ENCODE results near the gene TDRD10. TPM values are rescaled to one million over a fixed set of nuclear protein-coding genes. Genes with fewer than 3 reads are reported as not detected.

TDRD10 gene
- total and polyA plus RNA-seq, 2 experiments from 2014 or later, result 0.29 TPM; not detected in 1

DNA sequence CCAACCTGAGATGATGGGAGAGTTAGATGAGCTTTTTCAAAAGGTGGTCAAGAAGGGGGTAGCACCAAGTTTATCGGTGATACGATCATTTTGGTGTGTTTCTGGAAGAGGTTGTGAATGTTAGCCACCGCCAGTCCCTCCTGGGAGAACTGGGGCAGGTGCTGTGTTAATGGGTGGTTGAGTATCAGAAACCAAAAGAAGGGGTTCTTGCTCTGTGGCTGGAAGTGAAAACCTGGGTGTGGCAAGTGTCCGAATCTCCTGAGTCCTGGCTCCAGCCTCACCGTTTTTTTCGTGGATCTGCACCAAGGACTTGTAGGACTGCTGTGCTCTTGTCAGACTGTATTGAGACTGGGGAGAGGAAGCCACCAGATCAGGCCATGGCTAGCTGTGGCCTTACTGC is 48.6 kb downstream of the TDRD10 start:
- H3K4me1 Mint-ChIP-seq, result peaks cover 3% of the 10 kb centered on the region; the same call in 2 of the 3 replicates
- no peaks in the 10 kb centered on the region for H3K4me1 ChIP-seq (ENCODE audit: insufficient read depth)
- peaks cover 67% of the 10 kb centered on the region for H3K36me3 Mint-ChIP-seq (ENCODE audit: low read depth)
- H3K79me2 ChIP-seq (replicated peaks; ENCODE audit: insufficient read depth), result peaks cover 3% of the 10 kb centered on the region
- no peak overlapping the region for H3K27ac ChIP-seq (ENCODE audit: low read depth)
- 0 out of 2 replicates have a peak, but pooled peaks cover 11% of the 10 kb centered on the region for H3F3A ChIP-seq (replicated peaks; ENCODE audit: low read depth)
- H3K4me3 Mint-ChIP-seq, result no peak overlapping the region
- H3K27ac Mint-ChIP-seq, result no peak overlapping the region
- no peak overlapping the region for H2AFZ ChIP-seq
- TF ChIP-seq, protein P1, sequence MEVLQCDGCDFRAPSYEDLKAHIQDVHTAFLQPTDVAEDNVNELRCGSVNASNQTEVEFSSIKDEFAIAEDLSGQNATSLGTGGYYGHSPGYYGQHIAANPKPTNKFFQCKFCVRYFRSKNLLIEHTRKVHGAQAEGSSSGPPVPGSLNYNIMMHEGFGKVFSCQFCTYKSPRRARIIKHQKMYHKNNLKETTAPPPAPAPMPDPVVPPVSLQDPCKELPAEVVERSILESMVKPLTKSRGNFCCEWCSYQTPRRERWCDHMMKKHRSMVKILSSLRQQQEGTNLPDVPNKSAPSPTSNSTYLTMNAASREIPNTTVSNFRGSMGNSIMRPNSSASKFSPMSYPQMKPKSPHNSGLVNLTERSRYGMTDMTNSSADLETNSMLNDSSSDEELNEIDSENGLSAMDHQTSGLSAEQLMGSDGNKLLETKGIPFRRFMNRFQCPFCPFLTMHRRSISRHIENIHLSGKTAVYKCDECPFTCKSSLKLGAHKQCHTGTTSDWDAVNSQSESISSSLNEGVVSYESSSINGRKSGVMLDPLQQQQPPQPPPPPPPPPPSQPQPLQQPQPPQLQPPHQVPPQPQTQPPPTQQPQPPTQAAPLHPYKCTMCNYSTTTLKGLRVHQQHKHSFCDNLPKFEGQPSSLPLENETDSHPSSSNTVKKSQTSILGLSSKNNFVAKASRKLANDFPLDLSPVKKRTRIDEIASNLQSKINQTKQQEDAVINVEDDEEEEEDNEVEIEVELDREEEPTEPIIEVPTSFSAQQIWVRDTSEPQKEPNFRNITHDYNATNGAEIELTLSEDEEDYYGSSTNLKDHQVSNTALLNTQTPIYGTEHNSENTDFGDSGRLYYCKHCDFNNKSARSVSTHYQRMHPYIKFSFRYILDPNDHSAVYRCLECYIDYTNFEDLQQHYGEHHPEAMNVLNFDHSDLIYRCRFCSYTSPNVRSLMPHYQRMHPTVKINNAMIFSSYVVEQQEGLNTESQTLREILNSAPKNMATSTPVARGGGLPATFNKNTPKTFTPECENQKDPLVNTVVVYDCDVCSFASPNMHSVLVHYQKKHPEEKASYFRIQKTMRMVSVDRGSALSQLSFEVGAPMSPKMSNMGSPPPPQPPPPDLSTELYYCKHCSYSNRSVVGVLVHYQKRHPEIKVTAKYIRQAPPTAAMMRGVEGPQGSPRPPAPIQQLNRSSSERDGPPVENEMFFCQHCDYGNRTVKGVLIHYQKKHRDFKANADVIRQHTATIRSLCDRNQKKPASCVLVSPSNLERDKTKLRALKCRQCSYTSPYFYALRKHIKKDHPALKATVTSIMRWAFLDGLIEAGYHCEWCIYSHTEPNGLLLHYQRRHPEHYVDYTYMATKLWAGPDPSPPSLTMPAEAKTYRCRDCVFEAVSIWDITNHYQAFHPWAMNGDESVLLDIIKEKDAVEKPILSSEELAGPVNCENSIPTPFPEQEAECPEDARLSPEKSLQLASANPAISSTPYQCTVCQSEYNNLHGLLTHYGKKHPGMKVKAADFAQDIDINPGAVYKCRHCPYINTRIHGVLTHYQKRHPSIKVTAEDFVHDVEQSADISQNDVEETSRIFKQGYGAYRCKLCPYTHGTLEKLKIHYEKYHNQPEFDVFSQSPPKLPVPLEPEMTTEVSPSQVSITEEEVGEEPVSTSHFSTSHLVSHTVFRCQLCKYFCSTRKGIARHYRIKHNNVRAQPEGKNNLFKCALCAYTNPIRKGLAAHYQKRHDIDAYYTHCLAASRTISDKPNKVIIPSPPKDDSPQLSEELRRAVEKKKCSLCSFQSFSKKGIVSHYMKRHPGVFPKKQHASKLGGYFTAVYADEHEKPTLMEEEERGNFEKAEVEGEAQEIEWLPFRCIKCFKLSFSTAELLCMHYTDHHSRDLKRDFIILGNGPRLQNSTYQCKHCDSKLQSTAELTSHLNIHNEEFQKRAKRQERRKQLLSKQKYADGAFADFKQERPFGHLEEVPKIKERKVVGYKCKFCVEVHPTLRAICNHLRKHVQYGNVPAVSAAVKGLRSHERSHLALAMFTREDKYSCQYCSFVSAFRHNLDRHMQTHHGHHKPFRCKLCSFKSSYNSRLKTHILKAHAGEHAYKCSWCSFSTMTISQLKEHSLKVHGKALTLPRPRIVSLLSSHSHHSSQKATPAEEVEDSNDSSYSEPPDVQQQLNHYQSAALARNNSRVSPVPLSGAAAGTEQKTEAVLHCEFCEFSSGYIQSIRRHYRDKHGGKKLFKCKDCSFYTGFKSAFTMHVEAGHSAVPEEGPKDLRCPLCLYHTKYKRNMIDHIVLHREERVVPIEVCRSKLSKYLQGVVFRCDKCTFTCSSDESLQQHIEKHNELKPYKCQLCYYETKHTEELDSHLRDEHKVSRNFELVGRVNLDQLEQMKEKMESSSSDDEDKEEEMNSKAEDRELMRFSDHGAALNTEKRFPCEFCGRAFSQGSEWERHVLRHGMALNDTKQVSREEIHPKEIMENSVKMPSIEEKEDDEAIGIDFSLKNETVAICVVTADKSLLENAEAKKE (CRISPR knock-in tag; IDR thresholded peaks at IDR 0.05), result no peak
- TF ChIP-seq STAT1 (IDR thresholded peaks at IDR 0.05; ENCODE audit: unreplicated experiment) (no peak), ZNF114 (CRISPR knock-in tag; IDR thresholded peaks at IDR 0.05) (no peak), POLR2AphosphoS5 (IDR thresholded peaks at IDR 0.05; ENCODE audit: low read depth) (no peak), EZH2 (IDR thresholded peaks at IDR 0.05; ENCODE audit: low read depth, unreplicated experiment) (no peak)
- TF ChIP-seq, protein P2, sequence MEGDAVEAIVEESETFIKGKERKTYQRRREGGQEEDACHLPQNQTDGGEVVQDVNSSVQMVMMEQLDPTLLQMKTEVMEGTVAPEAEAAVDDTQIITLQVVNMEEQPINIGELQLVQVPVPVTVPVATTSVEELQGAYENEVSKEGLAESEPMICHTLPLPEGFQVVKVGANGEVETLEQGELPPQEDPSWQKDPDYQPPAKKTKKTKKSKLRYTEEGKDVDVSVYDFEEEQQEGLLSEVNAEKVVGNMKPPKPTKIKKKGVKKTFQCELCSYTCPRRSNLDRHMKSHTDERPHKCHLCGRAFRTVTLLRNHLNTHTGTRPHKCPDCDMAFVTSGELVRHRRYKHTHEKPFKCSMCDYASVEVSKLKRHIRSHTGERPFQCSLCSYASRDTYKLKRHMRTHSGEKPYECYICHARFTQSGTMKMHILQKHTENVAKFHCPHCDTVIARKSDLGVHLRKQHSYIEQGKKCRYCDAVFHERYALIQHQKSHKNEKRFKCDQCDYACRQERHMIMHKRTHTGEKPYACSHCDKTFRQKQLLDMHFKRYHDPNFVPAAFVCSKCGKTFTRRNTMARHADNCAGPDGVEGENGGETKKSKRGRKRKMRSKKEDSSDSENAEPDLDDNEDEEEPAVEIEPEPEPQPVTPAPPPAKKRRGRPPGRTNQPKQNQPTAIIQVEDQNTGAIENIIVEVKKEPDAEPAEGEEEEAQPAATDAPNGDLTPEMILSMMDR (conservative IDR thresholded peaks at IDR 0.05; ENCODE audit: low read depth in 2 of 2), result no peak
- H3K4me2 ChIP-seq, result no peak overlapping the region
- DNase-seq (ENCODE audit: low spot score) (no peak), ATAC-seq (no peak)
- H3K4me3 ChIP-seq, result no peak overlapping the region
- H3K9me2 ChIP-seq (ENCODE audit: insufficient read depth), result no peaks in the 10 kb centered on the region
- peaks cover 55% of the 10 kb centered on the region for H3K36me3 ChIP-seq (ENCODE audit: insufficient read depth)
- H4K20me1 ChIP-seq (replicated peaks; ENCODE audit: insufficient read depth), result peaks cover 37% of the 10 kb centered on the region
- H3K27me3 Mint-ChIP-seq (ENCODE audit: insufficient read depth, low read depth, poor library complexity), result no peaks in the 10 kb centered on the region
- no peaks in the 10 kb centered on the region for H3K9me3 Mint-ChIP-seq
- no peaks in the 10 kb centered on the region for H3K27me3 ChIP-seq (ENCODE audit: insufficient read depth)

All from GM23338 (cell line).